GM12878 (cell line): ENCODE data around the gene MPP2. TPM values are rescaled to one million over a fixed set of nuclear protein-coding genes. Genes with fewer than 3 reads are reported as not detected.

Experiments
- ATAC-seq: fragments of 200-7000 bp; cut with Tn5 transposase; 3 replicates; pipeline ENCODE4 v1.9.1; 2020; ENCODE audit warnings: mild to moderate bottlenecking, moderate library complexity
- BruUV-seq: library from RNA; stranded (reverse); fragments of 400-500 nt; replicated peaks from 2 replicates; lab custom pipeline; 2021; lab: Mats Ljungman, UMichigan
- CTCF ChIA-PET: fragments of 300-600 bp; sonication (Branson Sonifier 250); formaldehyde crosslinking; extraction: SDS; loops from one replicate; lab custom pipeline; 2021; ENCODE audit warnings: inconsistent platforms; lab: Yijun Ruan, JAX
- POLR2A ChIA-PET: fragments of 350-600 bp; formaldehyde crosslinking; extraction: SDS; loops from one replicate; lab custom pipeline; 2021; ENCODE audit warnings: inconsistent platforms; lab: Charles Lee
- RAD21 ChIA-PET: fragments of 300-600 bp; sonication (Branson Sonifier 250); formaldehyde crosslinking; loops from one replicate; lab custom pipeline; 2023; ENCODE audit warnings: antibody characterized with exemption; ENCODE audit not compliant: unreplicated experiment; lab: Charles Lee
- SMC1A ChIA-PET: fragments of 300-600 bp; sonication (Branson Sonifier 250); formaldehyde crosslinking; loops from one replicate; lab custom pipeline; 2023; ENCODE audit not compliant: unreplicated experiment, uncharacterized antibody; lab: Charles Lee
- DNase-seq: peaks from one replicate; pipeline ENCODE4 v3.0.0-alpha.2; 2011; ENCODE audit warnings: low read depth, low spot score
- FAIRE-seq: peaks from 3 replicates; lab custom pipeline; 2011; peaks lifted over from hg19 to GRCh38; lab: Jason Lieb, UNC
- H2AFZ ChIP-seq: 2 replicates; pipeline ENCODE4 v1.6.0; 2011; ENCODE audit warnings: low read depth, low read length, control low read depth; ENCODE audit not compliant: control insufficient read depth
- H3K27ac ChIP-seq: 2 replicates; pipeline ENCODE4 v1.5.1; 2011; ENCODE audit warnings: control low read depth; ENCODE audit not compliant: control insufficient read depth, insufficient read depth
- H3K27me3 ChIP-seq, 2 experiments: replicated peaks in 1 of 2; 2 replicates each; pipeline versions ENCODE4 v1.6.0 to v1.6.1; 2011; ENCODE audit warnings: low read length in 1 of 2; ENCODE audit not compliant: control insufficient read depth in 2 of 2, insufficient read depth in 2 of 2
- H3K36me3 ChIP-seq, 2 experiments: 2 replicates each; pipeline ENCODE4 v1.5.1; 2011; ENCODE audit warnings: low read length in 1 of 2; ENCODE audit not compliant: control insufficient read depth in 2 of 2, insufficient read depth in 2 of 2
- H3K4me1 ChIP-seq: 2 replicates; pipeline ENCODE4 v1.6.1; 2011; ENCODE audit warnings: mild to moderate bottlenecking, low read length, moderate library complexity, mixed read lengths; ENCODE audit not compliant: control insufficient read depth, insufficient read depth
- H3K4me2 ChIP-seq: 2 replicates; pipeline ENCODE4 v1.6.0; 2011; ENCODE audit warnings: control low read depth; ENCODE audit not compliant: control insufficient read depth, insufficient read depth
- H3K4me3 ChIP-seq: fragments of 200-600 bp; sonication (generic); 2 replicates; pipeline ENCODE4 v1.5.1; 2016
- H3K79me2 ChIP-seq: 2 replicates; pipeline ENCODE4 v1.6.0; 2011; ENCODE audit warnings: low read length; ENCODE audit not compliant: control insufficient read depth, insufficient read depth
- H3K9ac ChIP-seq: 2 replicates; pipeline ENCODE4 v1.8.0; 2011; ENCODE audit warnings: low read length, control low read depth, mixed read lengths; ENCODE audit not compliant: control insufficient read depth, insufficient read depth
- H3K9me3 ChIP-seq: replicated peaks from 3 replicates; pipeline ENCODE4 v1.5.1; 2011; ENCODE audit warnings: mild to moderate bottlenecking, low read length; ENCODE audit not compliant: control insufficient read depth, insufficient read depth
- H4K20me1 ChIP-seq: 2 replicates; pipeline ENCODE4 v1.6.0; 2011; ENCODE audit not compliant: control insufficient read depth, insufficient read depth
- CREM ChIP-seq: IDR thresholded peaks from 2 replicates; pipeline ENCODE4 v1.6.1; 2014; ENCODE audit warnings: antibody characterized with exemption, low read depth
- E2F8 ChIP-seq: fragments of 450-650 bp; IDR thresholded peaks from 2 replicates; pipeline ENCODE4 v1.6.1; 2018; ENCODE audit warnings: mild to moderate bottlenecking, low read depth, moderate library complexity; ENCODE audit not compliant: partially characterized antibody
- E4F1 ChIP-seq: fragments of 450-650 bp; IDR thresholded peaks from 2 replicates; pipeline ENCODE4 v1.6.1; 2018; ENCODE audit warnings: borderline replicate concordance, mild to moderate bottlenecking; ENCODE audit not compliant: partially characterized antibody
- FOS ChIP-seq: IDR thresholded peaks from 3 replicates; pipeline ENCODE4 v1.6.1; 2011; ENCODE audit warnings: borderline replicate concordance; ENCODE audit not compliant: insufficient read length; ENCODE audit errors: extremely low read depth
- FOXM1 ChIP-seq: IDR thresholded peaks from 2 replicates; pipeline ENCODE4 v1.6.1; 2012; ENCODE audit warnings: low read depth, mild to moderate bottlenecking, inconsistent platforms, low read length, moderate library complexity
- NFIC ChIP-seq: IDR thresholded peaks from 2 replicates; pipeline ENCODE4 v1.6.1; 2012; ENCODE audit warnings: low read depth, mild to moderate bottlenecking, inconsistent platforms, low read length, moderate library complexity
- PRDM15 ChIP-seq: fragments of 450-650 bp; formaldehyde crosslinking; IDR thresholded peaks from 2 replicates; pipeline ENCODE4 v1.4.0; 2020; ENCODE audit warnings: mild to moderate bottlenecking, moderate library complexity
- RB1 ChIP-seq: fragments of 450-650 bp; formaldehyde crosslinking; IDR thresholded peaks from 2 replicates; pipeline ENCODE4 v1.6.1; 2017; ENCODE audit warnings: mild to moderate bottlenecking, borderline replicate concordance
- WGBS: methylation state at CpG from one replicate; pipeline ENCODE4 v1.1.6; 2016; ENCODE audit warnings: low lambda C conversion rate; ENCODE audit not compliant: insufficient replicate concordance, insufficient coverage; ENCODE audit errors: missing lambda C conversion rate; 5-methylcytosine and 5-hydroxymethylcytosine counted together
- in situ Hi-C: fragments of 300-500 bp; cut with MboI; formaldehyde crosslinking; loops from 9 replicates; pipeline ENCODE4 v1.14.3; 2018; ENCODE audit warnings: mixed read lengths
- intact Hi-C: fragments of 100-400 bp; cut with micrococcal nuclease; formaldehyde crosslinking; loops from one replicate; pipeline ENCODE4 v1.14.2; 2022; ENCODE audit not compliant: unreplicated experiment
- polyA plus RNA-seq, 11 experiments: library from polyadenylated mRNA; depleted of rRNA in 4 of 11; unstranded in 6 of 11; stranded (reverse) in 5 of 11; fragments of >200 nt; fragmentation: Nextera tagmentation in 4 of 11; fragmentation: Illumina TruSeq in 1 of 11; extraction: Ambion mirVana in 4 of 11; extraction: Trizol in 1 of 11; gene quantifications; 1 replicate in 1 of 11; 2 replicates in 10 of 11; pipeline versions ENCODE4 v1.2.1 to v1.2.3, GENCODE V29; 2011 to 2016; ENCODE audit warnings: inconsistent platforms in 2 of 11, missing spikeins in 2 of 11, low read depth in 1 of 11
- total RNA-seq, 4 experiments: library from RNA; depleted of rRNA in 3 of 4; stranded (reverse); fragments of >200 nt in 3 of 4; fragmentation: Illumina TruSeq in 1 of 4; extraction: Trizol in 1 of 4; gene quantifications; 2 replicates each; pipeline versions ENCODE4 v1.2.1 to v1.2.3, GENCODE V29; 2013 to 2021
- TF ChIP-seq, protein P1 (sequence below): fragments of 450-650 bp; IDR thresholded peaks from 2 replicates; pipeline ENCODE4 v1.6.1; 2017; ENCODE audit warnings: mild to moderate bottlenecking, moderate library complexity

The MPP2 gene
- total and polyA plus RNA-seq, 10 of the 15 experiments (the other 5 are each of a cell fraction or from before 2014, with no cell fraction given), result 0.02 to 0.23 (median 0.15) TPM; not detected in 2

- BruUV-seq, result no TSS peak
- H3K79me2 ChIP-seq, result no peaks in the 10 kb centered on the region
- no peak overlapping the region for H2AFZ ChIP-seq
- DNase-seq (no peak), ATAC-seq (no peak), FAIRE-seq (no peak)
- ChIA-PET POLR2A (interaction anchor here (0.6 kb wide), 1 partner anchor 960 kb away, joined by 4 read pairs; no protein-coding TSS in a partner anchor), SMC1A (interaction anchor here (1.1 to 1.6 kb wide), 6 partner anchors 45 to 154 kb away, joined by 3 to 4 read pairs (median 3); partner anchors contain the start of gene CFAP97D1), CTCF (interaction anchor here (0.6 to 2.4 kb wide), 21 partner anchors 9 to 270 kb away, joined by 3 to 20 read pairs (median 4); no protein-coding TSS in a partner anchor), RAD21 (interaction anchor here (0.6 to 1.0 kb wide), 6 partner anchors 16 to 323 kb away, joined by 3 to 4 read pairs (median 3); no protein-coding TSS in a partner anchor)
- H3K27ac ChIP-seq, result no peak overlapping the region
- in situ Hi-C loops, result no loop called here
- H3K9me3 ChIP-seq, result no peaks in the 10 kb centered on the region
- no peak overlapping the region for H3K4me3 ChIP-seq
- H4K20me1 ChIP-seq, result no peaks in the 10 kb centered on the region
- 33% methylated on average over 4 of the region's 4 CpGs for WGBS
- no peaks in the 10 kb centered on the region for H3K4me1 ChIP-seq
- no peaks in the 10 kb centered on the region for H3K27me3 ChIP-seq
- H3K4me2 ChIP-seq, result no peak overlapping the region
- TF ChIP-seq E2F8, result no peak
- TF ChIP-seq FOS, result no peak
- no peak for TF ChIP-seq CREM
- TF ChIP-seq RB1, result no peak
- TF ChIP-seq FOXM1, result no peak
- no peak for TF ChIP-seq E4F1
- TF ChIP-seq, protein P1, sequence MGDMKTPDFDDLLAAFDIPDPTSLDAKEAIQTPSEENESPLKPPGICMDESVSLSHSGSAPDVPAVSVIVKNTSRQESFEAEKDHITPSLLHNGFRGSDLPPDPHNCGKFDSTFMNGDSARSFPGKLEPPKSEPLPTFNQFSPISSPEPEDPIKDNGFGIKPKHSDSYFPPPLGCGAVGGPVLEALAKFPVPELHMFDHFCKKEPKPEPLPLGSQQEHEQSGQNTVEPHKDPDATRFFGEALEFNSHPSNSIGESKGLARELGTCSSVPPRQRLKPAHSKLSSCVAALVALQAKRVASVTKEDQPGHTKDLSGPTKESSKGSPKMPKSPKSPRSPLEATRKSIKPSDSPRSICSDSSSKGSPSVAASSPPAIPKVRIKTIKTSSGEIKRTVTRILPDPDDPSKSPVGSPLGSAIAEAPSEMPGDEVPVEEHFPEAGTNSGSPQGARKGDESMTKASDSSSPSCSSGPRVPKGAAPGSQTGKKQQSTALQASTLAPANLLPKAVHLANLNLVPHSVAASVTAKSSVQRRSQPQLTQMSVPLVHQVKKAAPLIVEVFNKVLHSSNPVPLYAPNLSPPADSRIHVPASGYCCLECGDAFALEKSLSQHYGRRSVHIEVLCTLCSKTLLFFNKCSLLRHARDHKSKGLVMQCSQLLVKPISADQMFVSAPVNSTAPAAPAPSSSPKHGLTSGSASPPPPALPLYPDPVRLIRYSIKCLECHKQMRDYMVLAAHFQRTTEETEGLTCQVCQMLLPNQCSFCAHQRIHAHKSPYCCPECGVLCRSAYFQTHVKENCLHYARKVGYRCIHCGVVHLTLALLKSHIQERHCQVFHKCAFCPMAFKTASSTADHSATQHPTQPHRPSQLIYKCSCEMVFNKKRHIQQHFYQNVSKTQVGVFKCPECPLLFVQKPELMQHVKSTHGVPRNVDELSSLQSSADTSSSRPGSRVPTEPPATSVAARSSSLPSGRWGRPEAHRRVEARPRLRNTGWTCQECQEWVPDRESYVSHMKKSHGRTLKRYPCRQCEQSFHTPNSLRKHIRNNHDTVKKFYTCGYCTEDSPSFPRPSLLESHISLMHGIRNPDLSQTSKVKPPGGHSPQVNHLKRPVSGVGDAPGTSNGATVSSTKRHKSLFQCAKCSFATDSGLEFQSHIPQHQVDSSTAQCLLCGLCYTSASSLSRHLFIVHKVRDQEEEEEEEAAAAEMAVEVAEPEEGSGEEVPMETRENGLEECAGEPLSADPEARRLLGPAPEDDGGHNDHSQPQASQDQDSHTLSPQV, result no peak
- TF ChIP-seq NFIC, result no peak
- no peak for TF ChIP-seq PRDM15 (CRISPR knock-in tag)
- no peak overlapping the region for H3K9ac ChIP-seq
- intact Hi-C loops, result loop anchor here (5.0 kb wide), 1 partner anchor 153 kb away; no protein-coding TSS in a partner anchor
- no peaks in the 10 kb centered on the region for H3K36me3 ChIP-seq
Observed at GRCh38 chr17:43845766-43846165, 61.6 kb downstream of the MPP2 start.
